ENCODE data around the gene ASCC1. TPM values are rescaled to one million over a fixed set of nuclear protein-coding genes. Genes with fewer than 3 reads are reported as not detected.
"Not testable (repeated sequence)": the region's sequence is repeated elsewhere in the genome, so short reads cannot be mapped to it uniquely, and the experiment has no call there.

Gene ASCC1
- total and polyA plus RNA-seq, 10 donors: 11.9 to 41.7 (median 33.8) TPM

- no peak for DNase-seq
- intact Hi-C loops (cut with DNase I; ENCODE audit: low total_unique reads): no loop called here
- H3K27me3 ChIP-seq (replicated peaks in 1 of 7): no peaks in the 10 kb centered on the region
- H3K9me3 ChIP-seq: no peaks in the 10 kb centered on the region
- WGBS, 5 donors: 43 to 64% (median 53%) methylated on average over 1 of the region's 1 CpG
- TF ChIP-seq, protein P1, sequence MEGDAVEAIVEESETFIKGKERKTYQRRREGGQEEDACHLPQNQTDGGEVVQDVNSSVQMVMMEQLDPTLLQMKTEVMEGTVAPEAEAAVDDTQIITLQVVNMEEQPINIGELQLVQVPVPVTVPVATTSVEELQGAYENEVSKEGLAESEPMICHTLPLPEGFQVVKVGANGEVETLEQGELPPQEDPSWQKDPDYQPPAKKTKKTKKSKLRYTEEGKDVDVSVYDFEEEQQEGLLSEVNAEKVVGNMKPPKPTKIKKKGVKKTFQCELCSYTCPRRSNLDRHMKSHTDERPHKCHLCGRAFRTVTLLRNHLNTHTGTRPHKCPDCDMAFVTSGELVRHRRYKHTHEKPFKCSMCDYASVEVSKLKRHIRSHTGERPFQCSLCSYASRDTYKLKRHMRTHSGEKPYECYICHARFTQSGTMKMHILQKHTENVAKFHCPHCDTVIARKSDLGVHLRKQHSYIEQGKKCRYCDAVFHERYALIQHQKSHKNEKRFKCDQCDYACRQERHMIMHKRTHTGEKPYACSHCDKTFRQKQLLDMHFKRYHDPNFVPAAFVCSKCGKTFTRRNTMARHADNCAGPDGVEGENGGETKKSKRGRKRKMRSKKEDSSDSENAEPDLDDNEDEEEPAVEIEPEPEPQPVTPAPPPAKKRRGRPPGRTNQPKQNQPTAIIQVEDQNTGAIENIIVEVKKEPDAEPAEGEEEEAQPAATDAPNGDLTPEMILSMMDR (IDR thresholded peaks at IDR 0.05 in 8 of 11, conservative IDR thresholded peaks at IDR 0.05 in 3 of 11): no peak
- TF ChIP-seq POLR2A (IDR thresholded peaks at IDR 0.05) (no peak), POLR2AphosphoS5 (IDR thresholded peaks at IDR 0.05) (no peak)
- peaks cover 0 to 12% (median 0%) of the 10 kb centered on the region in 6 donors for H3K4me1 ChIP-seq
- H3K27ac ChIP-seq: no peak overlapping the region
- peaks cover 0 to 58% (median 18%) of the 10 kb centered on the region in 6 donors for H3K36me3 ChIP-seq
- H3K4me3 ChIP-seq: no peak overlapping the region
These were observed 53.1 kb downstream of the ASCC1 start for GRCh38 chr10:72162978-72163377.

GRCh38 chr10:72158176-72158575 is 57.9 kb downstream of the ASCC1 start:
- DNase-seq: no peak

GRCh38 chr10:72156223-72156622 is 59.9 kb downstream of the ASCC1 start:
- 96 to 98% (median 97%) methylated on average over 10 of the region's 10 CpGs for WGBS, 5 donors
- no peak for DNase-seq
- H3K36me3 ChIP-seq: peaks cover 0 to 77% (median 19%) of the 10 kb centered on the region in 6 donors
- no peak overlapping the region for H3K27ac ChIP-seq
- H3K4me3 ChIP-seq: no peak overlapping the region
- no peaks in the 10 kb centered on the region for H3K27me3 ChIP-seq (replicated peaks in 1 of 7)
- intact Hi-C loops (cut with DNase I; ENCODE audit: low total_unique reads): no loop called here
- TF ChIP-seq POLR2A (IDR thresholded peaks at IDR 0.05): no peak
- H3K4me1 ChIP-seq: no peaks in the 10 kb centered on the region
- peaks cover 0 to 2% (median 0%) of the 10 kb centered on the region in 8 donors for H3K9me3 ChIP-seq

More at GRCh38 chr10:72158176-72158575, 57.9 kb downstream of the ASCC1 start:
- 93 to 98% (median 96%) methylated on average over 9 of the region's 9 CpGs for WGBS, 5 donors
- no peak for TF ChIP-seq POLR2AphosphoS5 (IDR thresholded peaks at IDR 0.05)
- TF ChIP-seq, protein P1 (IDR thresholded peaks at IDR 0.05 in 8 of 11, conservative IDR thresholded peaks at IDR 0.05 in 3 of 11): no peak
- TF ChIP-seq POLR2A (IDR thresholded peaks at IDR 0.05): no peak
- intact Hi-C loops (cut with DNase I; ENCODE audit: low total_unique reads): no loop called here
- no peaks in the 10 kb centered on the region for H3K27me3 ChIP-seq (replicated peaks in 1 of 7)
- H3K36me3 ChIP-seq: peaks cover 0 to 64% (median 15%) of the 10 kb centered on the region in 6 donors
- no peak overlapping the region for H3K4me3 ChIP-seq
- no peak overlapping the region for H3K27ac ChIP-seq
- H3K9me3 ChIP-seq: no peaks in the 10 kb centered on the region
- no peaks in the 10 kb centered on the region for H3K4me1 ChIP-seq

DNA sequence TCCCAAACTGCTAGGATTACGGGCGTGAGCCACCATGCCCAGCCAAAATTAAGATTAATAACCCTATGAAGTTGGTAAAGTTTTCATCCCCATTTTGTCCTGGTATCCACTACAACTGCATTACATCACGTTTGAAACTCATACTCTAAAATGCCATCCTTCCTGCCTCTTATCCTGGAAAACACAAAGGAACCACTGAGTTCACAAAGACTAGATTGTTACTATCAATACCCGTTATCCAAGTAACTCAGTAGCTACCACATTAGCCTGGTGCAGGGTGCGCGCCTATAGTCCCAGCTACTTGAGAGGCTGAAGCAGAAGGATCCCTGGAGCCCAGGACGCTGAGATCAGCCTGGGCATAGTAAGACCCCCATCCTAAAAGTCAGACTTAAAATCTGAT is 63.8 kb downstream of the ASCC1 start:
- intact Hi-C loops (cut with DNase I; ENCODE audit: low total_unique reads): no loop called here
- Histone ChIP-seq H3K27ac (no peak overlapping the region), H3K4me3 (no peak overlapping the region), H3K9me3 (peaks cover 0 to 4% (median 0%) of the 10 kb centered on the region in 8 donors), H3K27me3 (replicated peaks in 1 of 7) (no peaks in the 10 kb centered on the region), H3K36me3 (peaks cover 0 to 52% (median 7%) of the 10 kb centered on the region in 6 donors), H3K4me1 (peaks cover 0 to under 1% (median 0%) of the 10 kb centered on the region in 6 donors)
- 93 to 98% (median 96%) methylated on average over 7 of the region's 7 CpGs for WGBS, 5 donors
- no peak for DNase-seq
- TF ChIP-seq, protein P1 (IDR thresholded peaks at IDR 0.05 in 8 of 11, conservative IDR thresholded peaks at IDR 0.05 in 3 of 11): no peak
- TF ChIP-seq POLR2A (IDR thresholded peaks at IDR 0.05): no peak
- TF ChIP-seq POLR2AphosphoS5 (IDR thresholded peaks at IDR 0.05): no peak

- H3K9me3 ChIP-seq; H3K4me3 ChIP-seq; DNase-seq; H3K27ac ChIP-seq; H3K27me3 ChIP-seq (replicated peaks in 1 of 7); intact Hi-C loops (cut with DNase I; ENCODE audit: low total_unique reads): not testable (repeated sequence)
- peaks cover 0 to 38% (median 7%) of the 10 kb centered on the region in 6 donors for H3K36me3 ChIP-seq
- WGBS, 5 donors: 92 to 95% (median 95%) methylated on average over 5 to 6 of the region's 6 CpGs
- H3K4me1 ChIP-seq: peaks cover 0 to 11% (median 4%) of the 10 kb centered on the region in 6 donors
These were observed 65.2 kb downstream of the ASCC1 start for GRCh38 chr10:72150746-72151478.

- WGBS, 5 donors: 84 to 97% (median 96%) methylated on average over 4 of the region's 4 CpGs
- H3K4me1 ChIP-seq: peaks cover 0 to 13% (median 4%) of the 10 kb centered on the region in 6 donors
- intact Hi-C loops (cut with DNase I; ENCODE audit: low total_unique reads); H3K27ac ChIP-seq; DNase-seq; H3K27me3 ChIP-seq (replicated peaks in 1 of 7); H3K4me3 ChIP-seq; H3K9me3 ChIP-seq: not testable (repeated sequence)
- H3K36me3 ChIP-seq: peaks cover 0 to 21% (median 6%) of the 10 kb centered on the region in 6 donors
These were observed 68.8 kb downstream of the ASCC1 start for GRCh38 chr10:72147324-72147584.

Measured in spleen (tissue), 11 donors.